GM12865 (cell line): Measurements from ENCODE around the gene IRAK1.

Experiments
- DNase-seq: peaks from one replicate; pipeline ENCODE4 v3.0.0; 2010; ENCODE audit warnings: low read depth
- H3K4me3 ChIP-seq: 2 replicates; pipeline ENCODE4 v1.5.1; 2011; ENCODE audit warnings: mild to moderate bottlenecking, low read depth, low read length, control low read depth
- CTCF ChIP-seq: IDR thresholded peaks from 2 replicates; pipeline ENCODE4 v1.5.1; 2011; ENCODE audit warnings: low read length, control low read depth, low read depth, inconsistent platforms; ENCODE audit not compliant: insufficient read depth; ENCODE audit errors: missing control alignments

The IRAK1 gene

GRCh38 chrX:154059231-154059630 lies 39.5 kb upstream of the IRAK1 start:
- no peak overlapping the region for H3K4me3 ChIP-seq
- no peak for TF ChIP-seq CTCF
- DNase-seq, result no peak

- DNase-seq, result no peak
- H3K4me3 ChIP-seq, result no peak overlapping the region
- no peak for TF ChIP-seq CTCF
Measured at GRCh38 chrX:154058214-154058997, 38.7 kb upstream of the IRAK1 start.

- H3K4me3 ChIP-seq, result no peak overlapping the region
- TF ChIP-seq CTCF, result no peak
- no peak for DNase-seq
Measured at GRCh38 chrX:154057791-154058190, 38.1 kb upstream of the IRAK1 start.

GRCh38 chrX:154056770-154057241 lies 37.1 kb upstream of the IRAK1 start:
- DNase-seq, result no peak
- no peak for TF ChIP-seq CTCF
- no peak overlapping the region for H3K4me3 ChIP-seq

GRCh38 chrX:154051201-154051810 lies 31.6 kb upstream of the IRAK1 start:
- TF ChIP-seq CTCF, result peak; percentile 63
- no peak overlapping the region for H3K4me3 ChIP-seq
- peak; percentile 66 for DNase-seq

GRCh38 chrX:154050113-154050495 lies 30.4 kb upstream of the IRAK1 start:
- TF ChIP-seq CTCF, result no peak
- H3K4me3 ChIP-seq, result no peak overlapping the region
- no peak for DNase-seq
